GM10266 (cell line): ENCODE results near the gene CCNG1.

Experiments
- DNase-seq: peaks from one replicate; pipeline ENCODE4 v3.0.0; 2012; ENCODE audit errors: extremely low spot score
- CTCF ChIP-seq: IDR thresholded peaks from 2 replicates; pipeline ENCODE4 v1.5.1; 2012; ENCODE audit warnings: mild to moderate bottlenecking, low read depth; ENCODE audit not compliant: control insufficient read depth, insufficient read depth; ENCODE audit errors: missing control alignments

The CCNG1 gene

DNA sequence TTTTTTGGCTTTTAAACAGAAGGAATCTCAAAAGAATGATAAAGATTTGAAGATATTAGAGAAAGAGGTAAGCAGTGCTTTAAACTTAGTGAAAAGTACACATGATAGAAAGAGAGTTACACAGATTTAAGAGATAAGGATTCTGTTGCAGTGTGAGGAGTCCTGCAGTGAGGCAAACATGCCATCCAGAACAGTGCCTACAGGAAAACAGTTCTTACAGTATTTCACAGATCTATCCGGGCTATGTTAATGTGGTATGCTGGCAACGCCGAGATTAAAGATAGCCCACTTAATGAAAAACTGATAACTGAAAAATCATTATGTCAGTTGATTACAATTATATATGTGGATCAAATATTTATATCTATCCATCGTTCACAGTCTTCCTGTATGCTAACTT lies 30.3 kb downstream of the CCNG1 start:
- no peak for TF ChIP-seq CTCF
- DNase-seq: no peak

DNA sequence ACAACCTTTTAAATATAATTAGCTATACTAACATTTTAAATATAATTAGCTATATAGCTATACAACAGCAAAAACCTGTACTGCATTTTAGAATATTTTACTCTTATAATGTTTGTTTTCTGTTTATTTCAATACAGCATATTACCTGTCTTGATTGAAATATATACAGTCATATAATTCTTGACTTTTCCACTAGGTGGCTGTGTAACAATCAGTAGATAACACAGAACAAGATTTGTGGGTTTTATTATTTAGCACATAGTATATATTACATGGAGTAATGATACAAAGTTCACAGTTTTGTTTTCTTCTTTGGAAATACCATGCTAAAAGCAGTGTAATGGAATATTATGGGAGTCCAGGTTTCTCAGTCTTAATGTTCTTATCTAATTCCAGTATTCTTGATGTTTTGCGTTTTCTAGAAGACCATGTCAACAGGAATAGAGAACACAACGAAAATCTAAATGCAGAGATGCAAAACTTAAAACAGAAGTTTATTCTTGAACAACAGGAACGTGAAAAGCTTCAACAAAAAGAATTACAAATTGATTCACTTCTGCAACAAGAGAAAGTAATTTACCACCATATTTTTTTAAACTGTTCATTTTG lies 36.3 kb downstream of the CCNG1 start:
- no peak for DNase-seq
- TF ChIP-seq CTCF: peak; percentile 22

- no peak for DNase-seq
- TF ChIP-seq CTCF: no peak
Measured at GRCh38 chr5:163475411-163475810, 38.0 kb downstream of the CCNG1 start.

- TF ChIP-seq CTCF: no peak
- no peak for DNase-seq
Measured at GRCh38 chr5:163478126-163478981, 41.0 kb downstream of the CCNG1 start.

GRCh38 chr5:163478982-163479271 lies 41.5 kb downstream of the CCNG1 start:
- no peak for TF ChIP-seq CTCF
- no peak for DNase-seq

DNA sequence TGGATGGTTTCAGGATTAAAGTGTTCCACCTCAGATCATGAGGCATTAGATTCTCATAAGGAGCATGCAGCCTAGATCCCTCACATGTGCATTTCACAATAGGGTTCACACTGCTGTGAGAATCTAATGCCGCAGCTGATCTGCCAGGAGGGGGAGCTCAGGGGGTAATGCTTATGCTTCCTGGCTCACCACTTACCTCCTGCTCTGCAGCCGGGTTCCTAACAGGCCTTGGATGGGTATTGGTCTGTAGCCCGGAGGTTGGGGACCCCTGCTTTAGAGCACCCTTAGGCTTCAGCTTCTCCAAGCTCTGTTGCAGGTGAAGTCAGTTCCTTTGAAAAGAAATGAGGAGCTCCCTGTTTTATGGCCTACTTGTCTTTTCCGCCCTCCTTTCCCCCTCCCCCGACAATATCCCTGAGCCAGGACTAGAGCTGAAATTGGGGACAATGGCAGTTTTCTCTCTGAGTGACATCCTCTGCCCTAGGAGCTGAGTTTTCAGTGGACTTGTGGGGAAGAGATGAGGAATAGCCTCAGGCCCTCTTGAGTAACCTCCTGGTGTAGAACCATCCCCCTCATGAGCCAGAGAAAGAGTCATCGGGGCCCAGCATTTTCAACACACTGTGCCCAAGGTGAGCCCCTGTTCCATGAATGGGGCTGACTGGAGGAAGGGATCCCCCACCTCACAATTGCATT lies 51.8 kb downstream of the CCNG1 start:
- TF ChIP-seq CTCF: peak; percentile 27
- no peak for DNase-seq

- no peak for TF ChIP-seq CTCF
- DNase-seq: no peak
Measured at GRCh38 chr5:163489745-163490075, 52.3 kb downstream of the CCNG1 start.
